Left lung (tissue), 10 donors: ENCODE data around the gene MVK. TPM values are rescaled to one million over a fixed set of nuclear protein-coding genes. Genes with fewer than 3 reads are reported as not detected.

Source experiments
- ATAC-seq: fragments of 200-7000 bp; cut with Tn5 transposase; one replicate; pipeline ENCODE4 v1.9.1; 2020; ENCODE audit warnings: moderate library complexity
- DNase-seq, 4 donors: peaks; one replicate each; pipeline ENCODE4 v3.0.0-alpha.2; 2013 to 2020
- H3K27ac ChIP-seq, 2 donors: fragments of 200-600 bp; sonication (generic) in 1 of 2; one replicate each; pipeline versions ENCODE4 v1.5.0 to v1.8.0; 2020 to 2021
- H3K27me3 ChIP-seq, 2 donors: fragments of 200-600 bp; sonication (generic) in 1 of 2; one replicate each; pipeline versions ENCODE4 v1.5.0 to v1.8.0; 2020 to 2021
- H3K36me3 ChIP-seq, 2 donors: fragments of 200-600 bp; sonication (generic) in 1 of 2; one replicate each; pipeline versions ENCODE4 v1.5.0 to v1.8.0; 2020 to 2021
- H3K4me1 ChIP-seq, 2 donors: fragments of 200-600 bp; one replicate each; pipeline ENCODE4 v1.8.0; 2021
- H3K4me3 ChIP-seq, 2 donors: fragments of 200-600 bp; sonication (generic) in 1 of 2; one replicate each; pipeline versions ENCODE4 v1.5.0 to v1.8.0; 2020 to 2021; ENCODE audit warnings: mild to moderate bottlenecking in 1 of 2
- H3K9me3 ChIP-seq, 2 donors: fragments of 200-600 bp; sonication (generic) in 1 of 2; one replicate each; pipeline versions ENCODE4 v1.5.0 to v1.8.0; 2020 to 2021
- intact Hi-C, 2 donors: fragments of 100-400 bp; cut with DNase I; formaldehyde crosslinking; loops; one replicate each; pipeline versions ENCODE4 v1.11.2 to v1.14.2; 2022
- polyA plus RNA-seq, 6 donors: library from polyadenylated mRNA; unstranded; fragments of 120-200 nt; gene quantifications; one replicate each; pipeline ENCODE4 v1.2.1, GENCODE V29; 2013; ENCODE audit not compliant: insufficient read length in 6 of 6
- total RNA-seq, 2 donors: library from RNA; stranded (reverse); fragmentation: NEBNext Ultra II Directional; extraction: Animal tissue kit (Norgen Biotek cat#: 25700); gene quantifications; one replicate each; pipeline ENCODE4 v1.2.1, GENCODE V29; 2021
- TF ChIP-seq, protein P1 (sequence below), 2 donors: fragments of 200-600 bp; sonication (generic) in 1 of 2; IDR thresholded peaks; one replicate each; pipeline versions ENCODE4 v1.5.0 to v1.8.0; 2021; ENCODE audit warnings: antibody characterized with exemption in 2 of 2
- donor health status: DM: no; HTN: yes; CAD: no.
- donor health status: DM: no; HTN: no; CAD: no.

MVK gene
- total and polyA plus RNA-seq, 8 donors, result 11.1 to 46.1 (median 16.3) TPM

DNA sequence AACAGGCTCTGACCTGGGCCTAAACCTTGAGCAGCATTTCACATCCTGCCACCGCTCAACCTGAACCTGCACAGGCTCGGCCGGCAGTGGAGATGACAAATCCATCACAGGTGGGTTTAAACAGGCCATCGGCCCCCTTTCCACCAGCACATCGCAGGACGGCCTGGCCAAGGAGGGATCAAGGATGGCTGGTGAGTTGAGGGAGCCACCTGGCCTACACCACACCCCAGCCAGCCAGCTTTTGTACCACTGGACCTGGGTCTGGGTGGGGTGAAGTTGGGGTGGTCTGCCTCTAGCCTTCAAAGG is 14.4 kb upstream of the MVK start:
- no peaks in the 10 kb centered on the region for H3K9me3 ChIP-seq
- H3K4me3 ChIP-seq, result no peak overlapping the region
- intact Hi-C loops, result no loop called here
- TF ChIP-seq, protein P1, sequence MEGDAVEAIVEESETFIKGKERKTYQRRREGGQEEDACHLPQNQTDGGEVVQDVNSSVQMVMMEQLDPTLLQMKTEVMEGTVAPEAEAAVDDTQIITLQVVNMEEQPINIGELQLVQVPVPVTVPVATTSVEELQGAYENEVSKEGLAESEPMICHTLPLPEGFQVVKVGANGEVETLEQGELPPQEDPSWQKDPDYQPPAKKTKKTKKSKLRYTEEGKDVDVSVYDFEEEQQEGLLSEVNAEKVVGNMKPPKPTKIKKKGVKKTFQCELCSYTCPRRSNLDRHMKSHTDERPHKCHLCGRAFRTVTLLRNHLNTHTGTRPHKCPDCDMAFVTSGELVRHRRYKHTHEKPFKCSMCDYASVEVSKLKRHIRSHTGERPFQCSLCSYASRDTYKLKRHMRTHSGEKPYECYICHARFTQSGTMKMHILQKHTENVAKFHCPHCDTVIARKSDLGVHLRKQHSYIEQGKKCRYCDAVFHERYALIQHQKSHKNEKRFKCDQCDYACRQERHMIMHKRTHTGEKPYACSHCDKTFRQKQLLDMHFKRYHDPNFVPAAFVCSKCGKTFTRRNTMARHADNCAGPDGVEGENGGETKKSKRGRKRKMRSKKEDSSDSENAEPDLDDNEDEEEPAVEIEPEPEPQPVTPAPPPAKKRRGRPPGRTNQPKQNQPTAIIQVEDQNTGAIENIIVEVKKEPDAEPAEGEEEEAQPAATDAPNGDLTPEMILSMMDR (IDR thresholded peaks at IDR 0.05), result no peak
- DNase-seq, result no peak
- no peak for ATAC-seq
- H3K27ac ChIP-seq, result no peak overlapping the region
- H3K36me3 ChIP-seq, result peaks cover 0 to 40% of the 10 kb centered on the region in 2 donors
- H3K27me3 ChIP-seq, result peaks cover 0 to under 1% of the 10 kb centered on the region in 2 donors
- H3K4me1 ChIP-seq, result no peaks in the 10 kb centered on the region

DNA sequence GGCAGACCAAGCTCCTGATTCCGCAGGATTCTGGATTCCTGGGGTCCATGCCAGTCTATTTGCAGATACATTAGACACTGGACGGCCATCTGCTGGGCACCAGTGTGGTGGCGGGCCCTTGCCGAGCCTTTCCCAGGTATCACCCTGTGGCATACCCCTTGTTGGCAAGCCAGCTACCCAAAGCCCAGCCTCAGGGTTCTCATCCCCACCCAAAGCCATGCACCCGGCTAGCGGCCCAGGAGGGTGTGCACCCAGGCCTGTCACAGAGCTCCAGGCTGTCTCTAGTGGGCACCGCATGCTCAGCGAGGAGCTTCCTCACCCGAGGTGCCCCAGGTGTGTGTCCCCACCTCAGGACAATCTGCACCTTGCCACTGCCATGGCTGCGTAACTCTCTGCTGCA is 14.0 kb upstream of the MVK start:
- intact Hi-C loops, result no loop called here
- Histone ChIP-seq H3K36me3 (peaks cover 0 to 45% of the 10 kb centered on the region in 2 donors), H3K9me3 (no peaks in the 10 kb centered on the region), H3K27me3 (no peaks in the 10 kb centered on the region), H3K4me1 (no peaks in the 10 kb centered on the region), H3K4me3 (no peak overlapping the region), H3K27ac (no peak overlapping the region)
- DNase-seq (no peak), ATAC-seq (no peak)
- TF ChIP-seq, protein P1 (IDR thresholded peaks at IDR 0.05), result no peak

DNA sequence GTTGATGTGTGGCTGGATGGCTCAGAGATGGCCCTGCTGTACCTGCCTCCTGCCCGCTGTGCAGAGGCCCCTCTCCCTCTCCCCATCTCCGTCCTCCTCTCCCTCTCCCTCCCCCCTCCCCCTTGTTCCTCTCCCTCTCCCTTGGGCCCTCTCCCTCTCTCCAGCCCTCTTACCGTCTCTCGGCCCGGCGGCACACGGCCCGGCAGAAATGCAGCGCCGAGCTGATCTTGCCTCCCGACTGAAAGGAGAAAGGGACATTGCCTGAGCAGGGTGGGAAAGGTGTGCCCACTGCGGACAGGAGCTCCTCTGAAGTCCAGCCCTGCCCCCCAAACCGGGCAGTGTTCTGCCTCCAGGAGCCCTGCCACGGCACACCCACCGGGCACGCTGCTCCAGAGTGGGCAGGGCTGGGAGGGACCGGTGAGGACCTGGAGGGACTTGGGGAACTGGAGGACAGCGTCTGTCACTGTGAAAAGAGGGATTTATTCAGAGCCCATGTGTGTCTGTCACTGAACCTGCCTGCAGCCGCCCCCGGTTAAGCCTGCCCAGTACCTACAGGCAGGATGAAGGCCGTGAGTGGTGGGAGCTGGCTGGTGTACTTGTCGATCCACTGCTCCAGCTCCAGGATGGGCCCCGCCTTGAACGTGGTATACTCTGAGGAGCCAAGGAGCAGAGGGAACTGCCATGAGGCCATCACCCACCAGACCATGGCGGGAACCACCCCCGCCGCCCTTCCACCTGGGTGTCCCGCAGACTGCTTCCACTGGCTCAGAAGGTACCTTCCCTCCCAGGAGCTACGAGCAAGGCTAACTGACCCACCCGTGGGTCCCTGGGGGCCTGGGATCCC is 12.5 kb upstream of the MVK start:
- Histone ChIP-seq H3K4me3 (no peak overlapping the region), H3K36me3 (peaks cover 0 to 57% of the 10 kb centered on the region in 2 donors), H3K27me3 (no peaks in the 10 kb centered on the region), H3K4me1 (no peaks in the 10 kb centered on the region), H3K27ac (no peak overlapping the region), H3K9me3 (no peaks in the 10 kb centered on the region)
- ATAC-seq (no peak), DNase-seq (no peak)
- TF ChIP-seq, protein P1 (IDR thresholded peaks at IDR 0.05), result no peak
- intact Hi-C loops, result no loop called here

DNA sequence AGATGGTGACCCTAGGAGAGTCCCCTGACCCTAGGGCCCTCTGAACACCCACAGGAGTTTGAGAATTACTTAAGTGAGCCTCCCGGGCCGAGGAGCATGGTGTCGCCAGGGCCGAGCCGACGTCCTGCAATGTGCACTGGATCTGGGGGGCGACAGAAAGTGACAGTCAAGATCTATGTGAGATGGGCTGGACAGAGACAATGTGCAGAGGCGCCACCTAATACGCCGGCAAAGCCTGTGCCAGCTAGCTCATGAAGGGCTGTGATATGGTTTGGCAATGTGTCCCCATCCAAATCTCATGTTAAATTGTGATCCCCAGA is 11.9 kb upstream of the MVK start:
- intact Hi-C loops, result no loop called here
- TF ChIP-seq, protein P1 (IDR thresholded peaks at IDR 0.05), result no peak
- no peak for DNase-seq
- no peaks in the 10 kb centered on the region for H3K9me3 ChIP-seq
- H3K27me3 ChIP-seq, result no peaks in the 10 kb centered on the region
- no peak overlapping the region for H3K4me3 ChIP-seq
- H3K36me3 ChIP-seq, result peaks cover 0 to 63% of the 10 kb centered on the region in 2 donors
- H3K4me1 ChIP-seq, result no peaks in the 10 kb centered on the region
- H3K27ac ChIP-seq, result no peak overlapping the region
- ATAC-seq, result no peak

DNA sequence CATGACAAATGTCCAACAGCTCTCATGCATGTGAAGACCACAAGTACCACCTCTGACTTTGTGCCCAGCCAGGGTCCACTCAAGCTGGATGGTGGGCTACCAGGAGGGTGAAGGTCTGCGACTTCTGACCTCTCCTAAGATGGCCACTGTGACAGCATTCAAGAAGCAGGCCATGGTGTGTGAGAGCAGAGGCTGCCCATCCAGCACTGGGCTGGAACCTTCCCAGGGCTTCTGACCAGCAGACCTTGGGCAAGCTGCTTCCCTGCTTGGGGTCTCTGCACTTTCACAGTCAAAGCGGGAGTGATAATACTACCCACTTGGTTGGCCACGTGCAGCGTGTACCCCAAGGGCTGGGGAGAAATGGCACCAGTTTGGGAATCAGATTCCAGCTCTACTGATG is 10.7 kb upstream of the MVK start:
- Histone ChIP-seq H3K36me3 (peaks cover 0 to 68% of the 10 kb centered on the region in 2 donors), H3K9me3 (no peaks in the 10 kb centered on the region), H3K4me3 (no peak overlapping the region), H3K4me1 (no peaks in the 10 kb centered on the region), H3K27me3 (no peaks in the 10 kb centered on the region), H3K27ac (no peak overlapping the region)
- ATAC-seq (no peak), DNase-seq (no peak)
- intact Hi-C loops, result no loop called here
- TF ChIP-seq, protein P1 (IDR thresholded peaks at IDR 0.05), result no peak
